HTERT RPE-1 (cell line): ENCODE measurements around the gene PTPN20.
"Not testable (repeated sequence)": the region's sequence is repeated elsewhere in the genome, so short reads cannot be mapped to it uniquely, and the experiment has no call there.

Experiments
- in situ Hi-C: fragments of 300-500 bp; cut with MboI; formaldehyde crosslinking; loops from 4 replicates; pipeline ENCODE4 v1.14.3; 2020; ENCODE audit warnings: low sequenced_read_pairs

Gene PTPN20

GRCh38 chr10:46948687-46949518 is 37.7 kb downstream of the PTPN20 start:
- in situ Hi-C loops: not testable (repeated sequence)

DNA sequence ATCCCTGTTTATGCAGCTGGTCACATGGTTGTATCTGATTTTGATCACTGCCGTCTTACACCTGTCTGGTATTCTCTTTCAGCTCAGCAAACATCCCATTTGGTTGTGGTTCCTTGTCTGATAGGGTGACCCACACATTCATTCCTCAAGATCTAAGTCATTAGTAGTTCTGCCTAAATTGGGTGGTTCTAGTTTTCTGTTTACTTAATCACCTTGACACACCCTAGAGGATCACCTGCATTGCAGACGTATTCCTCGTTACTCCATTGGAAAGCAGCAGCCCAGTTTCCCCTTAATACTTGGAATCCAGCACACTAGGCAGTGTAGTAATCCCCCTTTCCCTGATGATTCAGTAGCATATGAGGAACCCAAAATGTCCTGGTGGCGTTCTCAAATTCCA is 41.3 kb downstream of the PTPN20 start:
- in situ Hi-C loops: not testable (repeated sequence)

DNA sequence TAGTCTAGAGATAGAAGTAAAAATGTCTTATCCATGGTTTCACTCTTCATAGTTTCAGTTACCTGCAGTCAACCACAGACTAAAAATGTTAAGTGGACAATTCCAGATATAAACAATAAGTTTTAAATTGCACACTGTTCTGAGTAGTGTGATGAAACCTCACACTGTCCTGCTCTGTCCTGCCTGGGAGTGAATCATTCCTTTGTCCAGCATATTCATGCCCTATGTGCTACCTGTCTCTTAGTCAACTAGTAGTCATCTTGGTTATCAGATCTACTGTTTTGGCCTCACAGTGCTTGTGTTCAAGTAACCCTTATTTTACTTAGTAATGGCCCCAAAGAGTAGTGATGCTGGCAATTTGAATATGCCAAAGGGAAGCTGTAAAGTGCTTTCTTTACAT is 49.5 kb downstream of the PTPN20 start:
- in situ Hi-C loops: not testable (repeated sequence)

- in situ Hi-C loops: not testable (repeated sequence)
Measured at GRCh38 chr10:46963356-46963755, 52.1 kb downstream of the PTPN20 start.

GRCh38 chr10:46967013-46967412 is 55.8 kb downstream of the PTPN20 start:
- in situ Hi-C loops: not testable (repeated sequence)

- in situ Hi-C loops: not testable (repeated sequence)
Measured at GRCh38 chr10:46980223-46980622, 69.0 kb downstream of the PTPN20 start.

GRCh38 chr10:46987233-46987924 is 76.2 kb downstream of the PTPN20 start:
- in situ Hi-C loops: not testable (repeated sequence)

- in situ Hi-C loops: no loop called here
Measured at GRCh38 chr10:46992803-46993561, 81.8 kb downstream of the PTPN20 start.

GRCh38 chr10:46995234-46995633 is 84.0 kb downstream of the PTPN20 start:
- in situ Hi-C loops: no loop called here

DNA sequence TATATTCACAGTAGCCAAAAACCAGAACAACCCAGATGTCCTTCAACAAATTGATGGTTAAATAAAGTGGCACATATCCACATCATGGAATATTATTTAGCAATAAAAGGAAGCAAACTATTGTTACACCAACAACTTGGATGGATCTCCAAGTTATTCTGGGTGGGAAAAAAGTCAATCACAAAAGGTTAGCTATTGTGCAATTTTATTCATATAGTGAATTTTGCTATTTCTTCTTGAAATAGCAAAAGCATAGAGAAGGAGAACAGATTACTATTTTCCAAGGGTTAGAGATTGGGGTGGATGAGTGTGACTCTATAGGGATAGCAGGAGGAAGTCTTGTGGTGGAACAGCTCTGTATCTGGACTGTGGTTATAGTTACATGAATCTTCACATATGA is 87.0 kb downstream of the PTPN20 start:
- in situ Hi-C loops: no loop called here

DNA sequence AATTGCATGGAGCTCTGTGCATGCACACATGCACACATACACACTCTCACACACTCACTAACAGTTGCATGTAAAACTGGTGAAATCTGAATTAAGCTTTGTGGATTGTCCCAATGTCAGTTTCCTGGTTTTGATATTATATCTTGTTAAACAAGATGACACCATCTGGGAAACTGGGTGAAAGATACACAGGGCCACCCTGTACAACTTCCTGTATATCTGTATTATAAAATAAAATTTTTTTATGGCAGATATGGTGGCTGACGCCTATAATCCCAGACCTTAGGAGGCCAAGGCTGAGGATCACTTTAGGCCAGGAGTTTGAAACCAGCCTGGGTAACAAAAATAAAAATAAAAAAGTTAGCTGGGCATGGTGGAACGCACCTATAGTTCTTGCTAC is 87.4 kb downstream of the PTPN20 start:
- in situ Hi-C loops: no loop called here

- in situ Hi-C loops: no loop called here
Measured at GRCh38 chr10:46999217-46999616, 88.0 kb downstream of the PTPN20 start.

DNA sequence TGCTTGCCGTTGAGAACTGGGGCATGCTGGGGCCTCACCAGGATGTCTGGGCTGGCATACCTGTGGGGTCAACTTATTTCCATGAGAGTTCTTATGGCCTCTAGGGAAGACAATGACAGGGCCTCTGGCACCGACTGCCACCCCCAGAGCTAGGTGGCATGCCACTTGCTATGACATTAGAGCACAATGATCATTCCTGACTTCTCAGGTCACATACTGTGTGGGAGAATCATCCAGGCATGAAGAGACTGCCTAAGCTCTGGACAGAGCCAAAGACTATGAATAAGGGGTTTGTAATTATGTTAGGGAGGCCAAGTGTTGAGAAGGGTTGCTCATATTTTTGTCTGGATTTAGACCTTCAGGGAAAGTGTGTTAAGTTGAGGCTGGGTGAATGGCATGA is 97.5 kb downstream of the PTPN20 start:
- in situ Hi-C loops: no loop called here

GRCh38 chr10:47009215-47009838 is 98.1 kb downstream of the PTPN20 start:
- in situ Hi-C loops: no loop called here

GRCh38 chr10:47010036-47010435 is 98.8 kb downstream of the PTPN20 start:
- in situ Hi-C loops: no loop called here

DNA sequence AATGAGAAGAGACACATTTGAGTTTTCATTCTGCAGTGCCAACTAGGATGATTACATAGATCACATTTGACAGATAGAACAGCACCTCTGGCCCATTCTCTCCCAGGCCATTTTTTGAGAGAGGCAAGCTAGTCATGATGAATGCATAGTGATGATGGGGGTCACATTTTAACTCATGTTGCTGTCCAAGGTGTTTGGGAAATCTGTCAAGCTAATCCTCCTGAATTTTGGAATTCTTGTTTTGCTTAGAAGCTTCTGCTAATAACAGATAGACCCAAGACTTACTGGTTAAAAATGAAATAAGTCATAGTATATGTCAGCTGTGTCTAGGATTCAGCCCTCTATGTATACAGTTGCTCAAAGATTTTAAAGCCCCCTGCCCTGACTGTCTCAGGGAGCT is 101.0 kb downstream of the PTPN20 start:
- in situ Hi-C loops: no loop called here

- in situ Hi-C loops: no loop called here
Measured at GRCh38 chr10:47013507-47014154, 102.4 kb downstream of the PTPN20 start.

DNA sequence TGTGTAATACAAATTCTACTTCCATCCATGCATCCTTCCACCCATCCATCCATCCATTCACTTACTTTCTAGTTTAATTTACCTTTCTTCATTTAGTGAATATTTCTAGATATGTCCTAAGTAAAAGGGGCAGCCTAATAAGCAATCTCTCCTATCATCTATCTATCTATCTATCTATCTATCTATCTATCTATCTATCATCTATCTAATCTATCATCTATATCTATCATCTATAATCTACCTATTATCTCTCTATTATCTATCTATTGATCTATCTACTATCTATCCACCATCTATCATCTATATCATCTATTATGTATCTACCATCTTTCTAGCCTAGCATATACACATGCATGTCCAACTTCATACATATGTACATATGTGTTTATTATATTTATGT is 104.2 kb downstream of the PTPN20 start:
- in situ Hi-C loops: no loop called here

- in situ Hi-C loops: no loop called here
Measured at GRCh38 chr10:47016564-47016963, 105.3 kb downstream of the PTPN20 start.

DNA sequence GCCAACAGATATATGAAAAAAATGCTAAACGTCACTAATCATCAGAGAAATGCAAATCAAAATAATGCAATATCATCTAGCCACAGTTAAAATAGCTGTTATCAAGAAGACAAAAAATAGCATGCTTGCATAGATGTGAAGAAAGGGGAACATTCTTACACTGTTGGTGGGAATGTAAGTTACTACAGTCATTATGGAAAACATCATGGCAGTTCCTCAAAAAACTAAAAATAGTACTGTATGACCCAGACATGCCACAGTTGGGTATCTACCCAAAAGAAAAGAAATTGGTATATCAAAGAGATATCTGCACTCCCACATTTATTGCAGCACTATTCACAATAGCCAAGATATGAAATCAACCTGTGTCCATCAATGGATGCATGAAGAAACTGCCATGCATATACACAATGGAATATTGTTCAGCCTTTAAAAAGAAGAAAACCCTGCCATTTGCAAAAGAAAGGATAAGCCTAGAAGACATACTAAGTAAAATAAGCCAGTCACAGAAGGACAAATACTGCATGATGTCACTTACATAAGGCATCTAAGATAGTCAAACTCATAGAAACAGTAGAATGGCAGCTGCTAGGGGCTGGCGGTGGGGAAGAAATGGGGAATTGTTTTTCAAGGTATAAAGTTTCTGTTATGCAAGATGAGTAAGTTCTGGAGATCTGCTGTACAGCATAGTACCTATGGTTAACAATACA is 107.0 kb downstream of the PTPN20 start:
- in situ Hi-C loops: no loop called here
